ENCODE results near the gene ATF4. TPM values are rescaled to one million over a fixed set of nuclear protein-coding genes. Genes with fewer than 3 reads are reported as not detected.
A peak's percentile ranks its signal among the peaks of the same experiment; 100 is the strongest.

ATF4 gene
- total and polyA plus RNA-seq, 2 of the 8 experiments (the other 6 are each of a cell fraction or from before 2014, with no cell fraction given), result 553 to 704 TPM

GRCh38 chr22:39524089-39524752, 3.9 kb downstream of the ATF4 start:
- Histone ChIP-seq H3K4me1 (replicated peaks in 1 of 4; ENCODE audit: control insufficient read depth in 3 of 4, insufficient read depth in 4 of 4, low read length in 3 of 4) (peaks cover 0 to 14% (median 4%) of the 10 kb centered on the region in 4 experiments; a peak in 5 of 7 replicates), H3K9ac (replicated peaks in 1 of 4; ENCODE audit: extremely low read depth in 1 of 4, low read depth in 3 of 4, low read length in 3 of 4) (no peak overlapping the region), H2BK15ac (ENCODE audit: low read length) (no peak overlapping the region), H3K27ac (ENCODE audit: low read depth, low read length) (no peak overlapping the region), H3K36me3 (ENCODE audit: control insufficient read depth in 2 of 4, insufficient read depth in 4 of 4, low read length in 3 of 4) (peaks cover 25 to 41% (median 37%) of the 10 kb centered on the region in 4 experiments), H3K4ac (replicated peaks; ENCODE audit: insufficient read length, low read depth, low read length) (no peak overlapping the region), H4K8ac (ENCODE audit: extremely low read depth, insufficient read depth, low read length) (no peak overlapping the region), H2BK12ac (ENCODE audit: low read depth, low read length) (no peak overlapping the region), H3K14ac (ENCODE audit: insufficient read length) (no peak overlapping the region), H3K23ac (ENCODE audit: insufficient read length) (no peak overlapping the region), H2BK120ac (replicated peaks; ENCODE audit: low read depth, low read length) (no peak overlapping the region), H2AFZ (ENCODE audit: low read length) (no peak overlapping the region), H3K18ac (ENCODE audit: extremely low read depth, low read length) (no peak overlapping the region), H2BK5ac (ENCODE audit: low read depth, low read length) (no peak overlapping the region), H3K79me1 (ENCODE audit: low read depth, low read length) (peaks cover 4% of the 10 kb centered on the region; the same call in 1 of the 2 replicates), H3K56ac (replicated peaks; ENCODE audit: insufficient read length, low read depth, low read length) (no peak overlapping the region), H4K91ac (replicated peaks; ENCODE audit: insufficient read length, low read length) (no peak overlapping the region), H4K20me1 (replicated peaks in 1 of 2; ENCODE audit: control insufficient read depth in 1 of 2, insufficient read depth in 2 of 2, low read length in 2 of 2) (peaks cover 38 to 51% of the 10 kb centered on the region in 2 experiments), H3K4me2 (ENCODE audit: insufficient read depth in 1 of 2, low read depth in 2 of 2, low read length in 2 of 2) (no peak overlapping the region; a peak in 1 of 4 replicates), H3K23me2 (ENCODE audit: low read depth, low read length) (peaks cover 10% of the 10 kb centered on the region), H3K9me3 (ENCODE audit: insufficient read depth in 2 of 2, low read depth in 1 of 2, low read length in 1 of 2) (no peaks in the 10 kb centered on the region), H4K5ac (ENCODE audit: insufficient read length, low read depth, low read length) (no peak overlapping the region), H2AK5ac (ENCODE audit: low read depth, low read length) (no peak overlapping the region), H3K4me3 (ENCODE audit: extremely low read depth in 1 of 4, insufficient read depth in 2 of 4, low read depth in 3 of 4, low read length in 4 of 4) (no peak overlapping the region), H3K79me2 (ENCODE audit: control insufficient read depth in 1 of 2, insufficient read depth in 2 of 2, low read length in 2 of 2) (peaks cover 5 to 29% of the 10 kb centered on the region in 2 experiments; a peak in 3 of 4 replicates), H3K27me3 (replicated peaks in 1 of 4; ENCODE audit: control insufficient read depth in 3 of 4, extremely low read depth in 1 of 4, insufficient read depth in 3 of 4, low read length in 3 of 4) (no peaks in the 10 kb centered on the region), H2BK20ac (ENCODE audit: low read length) (no peak overlapping the region)
- FAIRE-seq (no peak), DNase-seq (ENCODE audit: low read depth in 1 of 2, low spot score in 2 of 2) (no peak)
- CTCF ChIA-PET (ENCODE audit: partially characterized antibody), result interaction anchor here (0.8 to 21.9 kb wide), 6 partner anchors 10 to 375 kb away, joined by 3 to 361 read pairs (median 6); partner anchors contain the start of gene MIEF1
- WGBS, 2 experiments (ENCODE audit: extremely low coverage in 1 of 2, insufficient coverage in 1 of 2, insufficient read length in 1 of 2, insufficient replicate concordance in 2 of 2, low coverage in 1 of 2, low lambda C conversion rate in 2 of 2, missing lambda C conversion rate in 1 of 2), result 87% methylated on average over 13 of the region's 13 CpGs; no CpG with 5 or more reads in 1 of the 2 experiments
- POLR2A ChIA-PET (ENCODE audit: partially characterized antibody), result interaction anchor here (0.8 to 8.9 kb wide), 25 partner anchors 8 to 218 kb away, joined by 3 to 83 read pairs (median 6); partner anchors contain the start of genes MIEF1 and RPL3
- TF ChIP-seq POLR2AphosphoS5 (IDR thresholded peaks at IDR 0.05; ENCODE audit: low read depth, low read length) (peak; percentile 90), MAFK (IDR thresholded peaks at IDR 0.05; ENCODE audit: low read depth, low read length) (no peak), TAF7 (optimal IDR thresholded peaks at IDR 0.05; ENCODE audit: borderline replicate concordance, low read depth, low read length) (peak; percentile 3), TBP (IDR thresholded peaks at IDR 0.05; ENCODE audit: low read depth, low read length) (no peak), JUN (IDR thresholded peaks at IDR 0.05; ENCODE audit: low read depth, low read length) (no peak), POLR2A (IDR thresholded peaks at IDR 0.05; ENCODE audit: control extremely low read depth in 1 of 2, low read depth in 2 of 2, low read length in 2 of 2) (peak; percentile 57 to 65; a peak in 2 of 3 replicates)

Measured in H1 (cell line).